ENCODE measurements around the gene TMEM135.

TMEM135 gene

GRCh38 chr11:87076260-87076783 lies 38.6 kb downstream of the TMEM135 start:
- no peaks in the 10 kb centered on the region for H3K27me3 ChIP-seq (ENCODE audit: control insufficient read depth in 1 of 2, insufficient read depth in 1 of 2, low read length in 2 of 2)
- H2BK120ac ChIP-seq (ENCODE audit: low read depth, low read length): no peak overlapping the region
- H3K4ac ChIP-seq (ENCODE audit: low read depth in 1 of 2, low read length in 2 of 2): no peak overlapping the region
- H3K4me3 ChIP-seq (ENCODE audit: insufficient read depth in 1 of 2, low read depth in 1 of 2, low read length in 2 of 2): no peak overlapping the region
- no peak overlapping the region for H2BK15ac ChIP-seq (ENCODE audit: low read depth, poor library complexity, severe bottlenecking)
- no peak overlapping the region for H4K8ac ChIP-seq (ENCODE audit: low read length)
- H3K79me1 ChIP-seq (replicated peaks; ENCODE audit: low read length, poor library complexity, severe bottlenecking): peaks cover 13% of the 10 kb centered on the region
- H3K23ac ChIP-seq (ENCODE audit: low read length in 2 of 2): no peak overlapping the region
- no peak overlapping the region for H3K18ac ChIP-seq (ENCODE audit: low read depth in 1 of 2, low read length in 2 of 2)
- H2AK5ac ChIP-seq (ENCODE audit: low read length, severe bottlenecking): no peak overlapping the region
- no peak overlapping the region for H3K27ac ChIP-seq (ENCODE audit: low read length, poor library complexity, severe bottlenecking)
- H2BK5ac ChIP-seq (ENCODE audit: low read depth, low read length, poor library complexity, severe bottlenecking): no peak overlapping the region
- H3K4me1 ChIP-seq (ENCODE audit: control insufficient read depth, insufficient read depth, low read depth, low read length): no peaks in the 10 kb centered on the region
- H3K14ac ChIP-seq (ENCODE audit: low read length in 2 of 2): no peak overlapping the region
- no peak for DNase-seq
- no peak overlapping the region for H2BK12ac ChIP-seq (ENCODE audit: low read length in 2 of 2)
- peak overlapping the region; percentile 14 for H3K4me2 ChIP-seq (ENCODE audit: low read length, poor library complexity, severe bottlenecking)
- H3K9ac ChIP-seq (ENCODE audit: low read length): no peak overlapping the region
- 66% methylated on average over 3 of the region's 3 CpGs for WGBS
- H3K36me3 ChIP-seq (ENCODE audit: control insufficient read depth in 1 of 2, insufficient read depth in 2 of 2, low read depth in 1 of 2, low read length in 2 of 2): peaks cover 10 to 51% of the 10 kb centered on the region in 2 experiments
- H3K9me3 ChIP-seq (ENCODE audit: control insufficient read depth, low read length): peaks cover 5% of the 10 kb centered on the region
- no peak overlapping the region for H2AFZ ChIP-seq (ENCODE audit: low read depth, low read length)
- H4K91ac ChIP-seq (ENCODE audit: low read length): no peak overlapping the region

- Histone ChIP-seq H3K9me3 (ENCODE audit: control insufficient read depth, low read length) (peaks cover 5% of the 10 kb centered on the region), H3K14ac (ENCODE audit: low read length in 2 of 2) (no peak overlapping the region), H3K4me2 (ENCODE audit: low read length, poor library complexity, severe bottlenecking) (no peak overlapping the region), H3K4me3 (ENCODE audit: insufficient read depth in 1 of 2, low read depth in 1 of 2, low read length in 2 of 2) (no peak overlapping the region), H3K9ac (ENCODE audit: low read length) (no peak overlapping the region), H2BK15ac (ENCODE audit: low read depth, poor library complexity, severe bottlenecking) (no peak overlapping the region), H3K4me1 (ENCODE audit: control insufficient read depth, insufficient read depth, low read depth, low read length) (no peaks in the 10 kb centered on the region), H4K8ac (ENCODE audit: low read length) (no peak overlapping the region), H3K79me1 (replicated peaks; ENCODE audit: low read length, poor library complexity, severe bottlenecking) (peaks cover 13% of the 10 kb centered on the region), H2AK5ac (ENCODE audit: low read length, severe bottlenecking) (no peak overlapping the region), H2BK12ac (ENCODE audit: low read length in 2 of 2) (no peak overlapping the region), H3K23ac (ENCODE audit: low read length in 2 of 2) (no peak overlapping the region), H2BK5ac (ENCODE audit: low read depth, low read length, poor library complexity, severe bottlenecking) (no peak overlapping the region), H3K27ac (ENCODE audit: low read length, poor library complexity, severe bottlenecking) (no peak overlapping the region), H3K4ac (ENCODE audit: low read depth in 1 of 2, low read length in 2 of 2) (no peak overlapping the region), H3K36me3 (ENCODE audit: control insufficient read depth in 1 of 2, insufficient read depth in 2 of 2, low read depth in 1 of 2, low read length in 2 of 2) (peaks cover 10 to 48% of the 10 kb centered on the region in 2 experiments), H2AFZ (ENCODE audit: low read depth, low read length) (no peak overlapping the region), H3K18ac (ENCODE audit: low read depth in 1 of 2, low read length in 2 of 2) (no peak overlapping the region), H3K27me3 (ENCODE audit: control insufficient read depth in 1 of 2, insufficient read depth in 1 of 2, low read length in 2 of 2) (no peaks in the 10 kb centered on the region), H2BK120ac (ENCODE audit: low read depth, low read length) (no peak overlapping the region), H4K91ac (ENCODE audit: low read length) (no peak overlapping the region)
- no peak for DNase-seq
- WGBS: no CpG with 5 or more reads among the region's 3 CpGs
Measured at GRCh38 chr11:87076874-87077429, 39.2 kb downstream of the TMEM135 start.

- H3K4me3 ChIP-seq (ENCODE audit: insufficient read depth in 1 of 2, low read depth in 1 of 2, low read length in 2 of 2): no peak overlapping the region
- no peak overlapping the region for H2BK5ac ChIP-seq (ENCODE audit: low read depth, low read length, poor library complexity, severe bottlenecking)
- DNase-seq: no peak
- H2AFZ ChIP-seq (ENCODE audit: low read depth, low read length): no peak overlapping the region
- H2BK120ac ChIP-seq (ENCODE audit: low read depth, low read length): no peak overlapping the region
- no peak overlapping the region for H3K4me2 ChIP-seq (ENCODE audit: low read length, poor library complexity, severe bottlenecking)
- no peak overlapping the region for H3K23ac ChIP-seq (ENCODE audit: low read length in 2 of 2)
- no peak overlapping the region for H3K14ac ChIP-seq (ENCODE audit: low read length in 2 of 2)
- H3K18ac ChIP-seq (ENCODE audit: low read depth in 1 of 2, low read length in 2 of 2): no peak overlapping the region
- no peaks in the 10 kb centered on the region for H3K4me1 ChIP-seq (ENCODE audit: control insufficient read depth, insufficient read depth, low read depth, low read length)
- H3K27ac ChIP-seq (ENCODE audit: low read length, poor library complexity, severe bottlenecking): no peak overlapping the region
- WGBS: 84% methylated on average over 2 of the region's 3 CpGs
- peaks cover 14% of the 10 kb centered on the region for H3K79me1 ChIP-seq (replicated peaks; ENCODE audit: low read length, poor library complexity, severe bottlenecking)
- H3K36me3 ChIP-seq (ENCODE audit: control insufficient read depth in 1 of 2, insufficient read depth in 2 of 2, low read depth in 1 of 2, low read length in 2 of 2): peaks cover 9 to 28% of the 10 kb centered on the region in 2 experiments
- no peaks in the 10 kb centered on the region for H3K27me3 ChIP-seq (ENCODE audit: control insufficient read depth in 1 of 2, insufficient read depth in 1 of 2, low read length in 2 of 2)
- no peak overlapping the region for H3K4ac ChIP-seq (ENCODE audit: low read depth in 1 of 2, low read length in 2 of 2)
- no peak overlapping the region for H4K8ac ChIP-seq (ENCODE audit: low read length)
- H2BK12ac ChIP-seq (ENCODE audit: low read length in 2 of 2): no peak overlapping the region
- no peak overlapping the region for H2BK15ac ChIP-seq (ENCODE audit: low read depth, poor library complexity, severe bottlenecking)
- no peak overlapping the region for H4K91ac ChIP-seq (ENCODE audit: low read length)
- H2AK5ac ChIP-seq (ENCODE audit: low read length, severe bottlenecking): no peak overlapping the region
- H3K9me3 ChIP-seq (ENCODE audit: control insufficient read depth, low read length): peaks cover 8% of the 10 kb centered on the region
- peak overlapping the region; percentile 14 for H3K9ac ChIP-seq (ENCODE audit: low read length)
Measured at GRCh38 chr11:87081358-87081757, 43.6 kb downstream of the TMEM135 start.

GRCh38 chr11:87082590-87082989 lies 44.9 kb downstream of the TMEM135 start:
- DNase-seq: no peak
- Histone ChIP-seq H3K9ac (ENCODE audit: low read length) (no peak overlapping the region), H3K4me3 (ENCODE audit: insufficient read depth in 1 of 2, low read depth in 1 of 2, low read length in 2 of 2) (no peak overlapping the region), H3K36me3 (ENCODE audit: control insufficient read depth in 1 of 2, insufficient read depth in 2 of 2, low read depth in 1 of 2, low read length in 2 of 2) (peaks cover 9 to 22% of the 10 kb centered on the region in 2 experiments), H3K4me2 (ENCODE audit: low read length, poor library complexity, severe bottlenecking) (no peak overlapping the region), H4K8ac (ENCODE audit: low read length) (no peak overlapping the region), H3K4ac (ENCODE audit: low read depth in 1 of 2, low read length in 2 of 2) (no peak overlapping the region), H3K79me1 (replicated peaks; ENCODE audit: low read length, poor library complexity, severe bottlenecking) (peaks cover 18% of the 10 kb centered on the region), H2BK120ac (ENCODE audit: low read depth, low read length) (no peak overlapping the region), H3K23ac (ENCODE audit: low read length in 2 of 2) (no peak overlapping the region), H2AFZ (ENCODE audit: low read depth, low read length) (no peak overlapping the region), H4K91ac (ENCODE audit: low read length) (no peak overlapping the region), H2BK12ac (ENCODE audit: low read length in 2 of 2) (no peak overlapping the region), H2AK5ac (ENCODE audit: low read length, severe bottlenecking) (no peak overlapping the region), H3K27me3 (ENCODE audit: control insufficient read depth in 1 of 2, insufficient read depth in 1 of 2, low read length in 2 of 2) (no peaks in the 10 kb centered on the region), H3K9me3 (ENCODE audit: control insufficient read depth, low read length) (peaks cover 6% of the 10 kb centered on the region), H3K18ac (ENCODE audit: low read depth in 1 of 2, low read length in 2 of 2) (no peak overlapping the region), H3K4me1 (ENCODE audit: control insufficient read depth, insufficient read depth, low read depth, low read length) (no peaks in the 10 kb centered on the region), H2BK5ac (ENCODE audit: low read depth, low read length, poor library complexity, severe bottlenecking) (no peak overlapping the region), H3K27ac (ENCODE audit: low read length, poor library complexity, severe bottlenecking) (no peak overlapping the region), H2BK15ac (ENCODE audit: low read depth, poor library complexity, severe bottlenecking) (no peak overlapping the region), H3K14ac (ENCODE audit: low read length in 2 of 2) (no peak overlapping the region)
- 48% methylated on average over 3 of the region's 3 CpGs for whole genome bisulfite sequencing

Data from mesenchymal stem cell (in vitro differentiated cells and primary cell).